HG02981 (cell line): ENCODE measurements around the gene SIGLEC10.
A peak's percentile ranks its signal among the peaks of the same experiment; 100 is the strongest.
"Not testable (repeated sequence)": the region's sequence is repeated elsewhere in the genome, so short reads cannot be mapped to it uniquely, and the experiment has no call there.

ENCODE experiments used
- ATAC-seq: cut with Tn5 transposase; IDR thresholded peaks from one replicate; pipeline ENCODE4 v1.9.1; 2021; ENCODE audit warnings: mild to moderate bottlenecking, moderate library complexity; ENCODE audit not compliant: unreplicated experiment

SIGLEC10 gene

GRCh38 chr19:51440052-51440451 lies 22.6 kb upstream of the SIGLEC10 start:
- no peak for ATAC-seq

- ATAC-seq, result no peak
Measured at GRCh38 chr19:51439021-51439465, 21.6 kb upstream of the SIGLEC10 start.

- no peak for ATAC-seq
Measured at GRCh38 chr19:51434456-51434855, 17.0 kb upstream of the SIGLEC10 start.

- ATAC-seq, result no peak
Measured at GRCh38 chr19:51433043-51433442, 15.6 kb upstream of the SIGLEC10 start.

GRCh38 chr19:51431124-51431523 lies 13.7 kb upstream of the SIGLEC10 start:
- ATAC-seq, result no peak

GRCh38 chr19:51430221-51430620 lies 12.8 kb upstream of the SIGLEC10 start:
- ATAC-seq, result no peak

GRCh38 chr19:51427201-51427600 lies 9.8 kb upstream of the SIGLEC10 start:
- no peak for ATAC-seq

- ATAC-seq, result no peak
Measured at GRCh38 chr19:51422053-51422448, 4.6 kb upstream of the SIGLEC10 start.

GRCh38 chr19:51421229-51422052 lies 4.0 kb upstream of the SIGLEC10 start:
- ATAC-seq, result no peak

- not testable (repeated sequence) for ATAC-seq
Measured at GRCh38 chr19:51420511-51420910, 3.1 kb upstream of the SIGLEC10 start.

GRCh38 chr19:51418707-51419106 lies 1.3 kb upstream of the SIGLEC10 start:
- ATAC-seq, result no peak

GRCh38 chr19:51417810-51418157 lies 342 bp upstream of the SIGLEC10 start:
- peak; percentile 27 for ATAC-seq

GRCh38 chr19:51416422-51416821 lies 1.0 kb downstream of the SIGLEC10 start:
- ATAC-seq, result not testable (repeated sequence)

- no peak for ATAC-seq
Measured at GRCh38 chr19:51415187-51415586, 2.3 kb downstream of the SIGLEC10 start.

GRCh38 chr19:51410950-51411748 lies 6.3 kb downstream of the SIGLEC10 start:
- no peak for ATAC-seq

- no peak for ATAC-seq
Measured at GRCh38 chr19:51407511-51408131, 9.8 kb downstream of the SIGLEC10 start.

- ATAC-seq, result no peak
Measured at GRCh38 chr19:51402117-51402516, 15.3 kb downstream of the SIGLEC10 start.

- ATAC-seq, result not testable (repeated sequence)
Measured at GRCh38 chr19:51399936-51400335, 17.5 kb downstream of the SIGLEC10 start.

- ATAC-seq, result no peak
Measured at GRCh38 chr19:51399231-51399630, 18.2 kb downstream of the SIGLEC10 start.

- no peak for ATAC-seq
Measured at GRCh38 chr19:51398096-51398704, 19.2 kb downstream of the SIGLEC10 start.

GRCh38 chr19:51397453-51397852 lies 20.0 kb downstream of the SIGLEC10 start:
- not testable (repeated sequence) for ATAC-seq
